NT2/D1 (cell line): ENCODE measurements around the gene STX2.

Experiments
- SUZ12 ChIP-seq: IDR thresholded peaks from 2 replicates; pipeline ENCODE4 v1.6.1; 2011; ENCODE audit not compliant: insufficient read length, insufficient read depth; ENCODE audit errors: extremely low read depth
- YY1 ChIP-seq: IDR thresholded peaks from 2 replicates; pipeline ENCODE4 v1.6.1; 2011; ENCODE audit not compliant: insufficient read length, insufficient read depth
- ZNF274 ChIP-seq: IDR thresholded peaks from 2 replicates; pipeline ENCODE4 v1.6.1; 2011; ENCODE audit warnings: mild to moderate bottlenecking, low read depth, low read length

DNA sequence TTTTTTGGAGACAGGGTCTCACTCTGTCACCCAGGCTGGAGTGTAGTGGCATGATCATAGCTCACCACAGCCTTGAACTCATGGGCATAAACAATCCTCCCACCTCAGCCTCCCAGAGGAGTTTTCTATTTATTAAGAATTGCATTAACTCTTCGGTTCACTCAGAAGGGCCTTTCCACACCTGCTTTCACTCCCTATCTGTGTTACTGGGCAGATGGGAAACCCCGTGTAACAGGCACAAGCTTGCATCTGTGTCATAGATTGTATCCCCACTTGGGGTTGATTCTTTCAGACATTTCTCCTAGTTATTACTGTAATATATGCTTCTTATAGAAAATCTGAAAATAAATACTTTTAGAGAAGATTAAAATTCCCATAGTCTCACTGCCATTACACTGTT is 38.7 kb downstream of the STX2 start:
- TF ChIP-seq ZNF274 (no peak), YY1 (no peak), SUZ12 (no peak)
